SK-N-SH (cell line): Measurements from ENCODE around the gene COL20A1. TPM values are rescaled to one million over a fixed set of nuclear protein-coding genes. Genes with fewer than 3 reads are reported as not detected.

Experiments
- CTCF ChIA-PET: fragments of 300-600, 350-600 bp; formaldehyde crosslinking; extraction: SDS; loops from one replicate; lab custom pipeline; 2021; lab: Yijun Ruan, JAX
- POLR2A ChIA-PET: fragments of 350-600 bp; sonication (Branson Sonifier 250); formaldehyde crosslinking; extraction: SDS; loops from one replicate; lab custom pipeline; 2020; ENCODE audit warnings: antibody characterized with exemption, inconsistent platforms; lab: Yijun Ruan, JAX
- DNase-seq: peaks from one replicate; pipeline ENCODE4 v3.0.0; 2012
- H2AFZ ChIP-seq: fragments of 200-600 bp; sonication (generic); 2 replicates; pipeline ENCODE4 v1.8.1; 2016; ENCODE audit warnings: antibody characterized with exemption, mild to moderate bottlenecking, low read depth
- H3F3A ChIP-seq: fragments of 200-600 bp; sonication (generic); replicated peaks from 2 replicates; pipeline ENCODE3; 2016; ENCODE audit warnings: antibody characterized with exemption, mild to moderate bottlenecking; ENCODE audit not compliant: insufficient read depth
- H3K27ac ChIP-seq, 2 experiments: fragments of 200-500 bp in 1 of 2; fragments of 200-600 bp in 1 of 2; sonication (Bioruptor generic) in 1 of 2; sonication (generic), shearing (Covaris generic) in 1 of 2; 2 replicates each; pipeline versions ENCODE4 v1.5.1 to v1.6.1; 2014 to 2016; ENCODE audit warnings: low read depth in 2 of 2, inconsistent platforms in 1 of 2, low read length in 1 of 2, mild to moderate bottlenecking in 1 of 2, mixed read lengths in 1 of 2
- H3K27me3 ChIP-seq: fragments of 200-600 bp; sonication (generic), shearing (Covaris generic); 2 replicates; pipeline ENCODE4 v1.6.1; 2016; ENCODE audit warnings: mixed run types; ENCODE audit not compliant: insufficient read depth
- H3K36me3 ChIP-seq, 2 experiments: fragments of 200-500 bp in 1 of 2; fragments of 200-600 bp in 1 of 2; sonication (Bioruptor generic) in 1 of 2; sonication (generic) in 1 of 2; replicated peaks in 1 of 2; 2 replicates each; pipeline versions ENCODE3 to v1.5.1; 2014 to 2016; ENCODE audit warnings: low read length in 1 of 2, mild to moderate bottlenecking in 1 of 2; ENCODE audit not compliant: insufficient read depth in 2 of 2, control insufficient read depth in 1 of 2
- H3K4me1 ChIP-seq, 2 experiments: fragments of 200-500 bp in 1 of 2; fragments of 200-600 bp in 1 of 2; sonication (Bioruptor generic) in 1 of 2; sonication (generic), shearing (Covaris generic) in 1 of 2; 2 replicates each; pipeline versions ENCODE4 v1.5.1 to v1.6.1; 2014 to 2016; ENCODE audit warnings: low read depth in 1 of 2, low read length in 1 of 2, mixed run types in 1 of 2; ENCODE audit not compliant: insufficient read depth in 2 of 2, control insufficient read depth in 1 of 2
- H3K4me2 ChIP-seq: fragments of 200-600 bp; sonication (generic), shearing (Covaris generic); 2 replicates; pipeline ENCODE4 v1.6.1; 2017; ENCODE audit warnings: mixed run types
- H3K4me3 ChIP-seq, 2 experiments: fragments of 200-500 bp in 1 of 2; fragments of 200-600 bp in 1 of 2; sonication (Bioruptor generic) in 1 of 2; sonication (generic), shearing (Covaris generic) in 1 of 2; 2 replicates each; pipeline versions ENCODE4 v1.5.1 to v1.8.1; 2014 to 2016; ENCODE audit warnings: low read depth in 2 of 2, inconsistent platforms in 1 of 2, low read length in 1 of 2, mild to moderate bottlenecking in 1 of 2, mixed read lengths in 1 of 2, moderate library complexity in 1 of 2
- H3K79me2 ChIP-seq: fragments of 200-600 bp; sonication (generic); 2 replicates; pipeline ENCODE4 v1.8.1; 2017; ENCODE audit warnings: mild to moderate bottlenecking; ENCODE audit not compliant: insufficient read depth
- H3K9ac ChIP-seq: fragments of 200-600 bp; sonication (generic); 2 replicates; pipeline ENCODE4 v1.6.1; 2017; ENCODE audit warnings: mixed run types
- H3K9me2 ChIP-seq: fragments of 200-600 bp; sonication (generic); 2 replicates; pipeline ENCODE4 v1.6.1; 2017; ENCODE audit warnings: mixed run types
- H3K9me3 ChIP-seq: fragments of 200-600 bp; sonication (generic); 2 replicates; pipeline ENCODE4 v1.6.1; 2017; ENCODE audit warnings: mixed run types, mild to moderate bottlenecking, moderate library complexity
- H4K20me1 ChIP-seq: fragments of 200-600 bp; sonication (generic); 2 replicates; pipeline ENCODE4 v1.6.1; 2017; ENCODE audit warnings: mild to moderate bottlenecking, mixed run types; ENCODE audit not compliant: insufficient read depth
- CTCF ChIP-seq: fragments of 200-600 bp; sonication (generic); IDR thresholded peaks from 2 replicates; pipeline ENCODE4 v1.6.1; 2017; ENCODE audit warnings: antibody characterized with exemption, mild to moderate bottlenecking, moderate library complexity
- ELF1 ChIP-seq: IDR thresholded peaks from 2 replicates; pipeline ENCODE4 v1.4.0; 2012
- FOXJ3 ChIP-seq: sonication (generic); formaldehyde crosslinking; IDR thresholded peaks from 2 replicates; pipeline ENCODE4 v1.5.1; 2020; ENCODE audit warnings: mild to moderate bottlenecking, missing genetic modification reagents
- JUND ChIP-seq: IDR thresholded peaks from 2 replicates; pipeline ENCODE4 v1.4.0; 2012
- MAX ChIP-seq: IDR thresholded peaks from 2 replicates; pipeline ENCODE4 v1.4.0; 2012; ENCODE audit warnings: low read depth
- MEF2A ChIP-seq: IDR thresholded peaks from 2 replicates; pipeline ENCODE4 v1.4.0; 2012; ENCODE audit warnings: low read depth, borderline replicate concordance
- POLR2AphosphoS5 ChIP-seq: IDR thresholded peaks from 2 replicates; pipeline ENCODE4 v1.6.1; 2012; ENCODE audit warnings: low read depth, low read length
- SMC3 ChIP-seq: IDR thresholded peaks from 2 replicates; pipeline ENCODE4 v1.6.1; 2012; ENCODE audit warnings: low read depth, low read length, improper control_type of control experiment
- TAF1 ChIP-seq: IDR thresholded peaks from 2 replicates; pipeline ENCODE4 v1.6.1; 2012; ENCODE audit warnings: low read depth, mild to moderate bottlenecking, low read length, moderate library complexity, borderline replicate concordance
- WGBS: methylation state at CpG from one replicate; pipeline ENCODE4 v1.1.6; 2017; ENCODE audit warnings: low lambda C conversion rate; 5-methylcytosine and 5-hydroxymethylcytosine counted together
- polyA plus RNA-seq, 3 experiments: library from polyadenylated mRNA; depleted of rRNA; stranded (reverse); fragments of >200 nt; gene quantifications; 2 replicates each; pipeline ENCODE4 v1.2.3, GENCODE V29; 2012
- TF ChIP-seq, protein P1 (sequence below): fragments of 150-350 bp; IDR thresholded peaks from 2 replicates; pipeline ENCODE4 v1.6.1; 2017; ENCODE audit warnings: antibody characterized with exemption, low read length, low read depth, borderline replicate concordance

Gene COL20A1
- polyA plus RNA-seq, 1 of the 3 experiments (the other 2 are of a cell fraction), result not detected

DNA sequence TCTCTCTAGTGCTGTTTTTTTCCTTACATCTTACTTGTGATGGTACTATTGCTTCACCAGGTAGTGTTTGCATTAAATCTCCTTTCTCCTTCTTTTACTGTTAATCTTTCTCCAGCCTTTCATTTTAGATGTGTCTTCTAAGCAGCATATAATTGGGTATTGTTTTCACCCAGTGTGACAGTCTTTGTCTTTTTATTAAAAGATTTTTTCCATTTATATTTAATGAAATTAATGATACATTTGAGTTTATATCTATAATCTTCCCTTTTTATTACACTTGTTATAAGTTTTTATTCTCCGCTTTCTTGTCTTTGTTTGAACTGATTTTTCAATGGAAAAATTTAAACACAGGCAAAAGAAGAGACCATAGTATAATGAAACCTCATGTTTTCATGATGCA is 8.7 kb downstream of the COL20A1 start (continued):
- TF ChIP-seq CTCF (no peak), ELF1 (no peak), MEF2A (no peak)

GRCh38 chr20:63303095-63303666 is 10.2 kb downstream of the COL20A1 start:
- no peak overlapping the region for H2AFZ ChIP-seq
- no peaks in the 10 kb centered on the region for H3K4me1 ChIP-seq
- no peaks in the 10 kb centered on the region for H4K20me1 ChIP-seq
- no peaks in the 10 kb centered on the region for H3K36me3 ChIP-seq
- no peak overlapping the region for H3K9ac ChIP-seq
- H3F3A ChIP-seq, result no peaks in the 10 kb centered on the region
- CTCF ChIA-PET, result interaction anchor here (0.7 to 2.4 kb wide), 4 partner anchors 9 to 879 kb away, joined by 3 to 11 read pairs (median 4); no protein-coding TSS in a partner anchor
- H3K4me3 ChIP-seq, result no peak overlapping the region
- H3K27ac ChIP-seq, result no peak overlapping the region
- no peak for TF ChIP-seq SMC3
- no peak for TF ChIP-seq POLR2AphosphoS5
- TF ChIP-seq CTCF, result no peak
- no peak for TF ChIP-seq MAX
- no peak for TF ChIP-seq FOXJ3 (CRISPR knock-in tag)
- no peak for TF ChIP-seq JUND
- TF ChIP-seq, protein P1, sequence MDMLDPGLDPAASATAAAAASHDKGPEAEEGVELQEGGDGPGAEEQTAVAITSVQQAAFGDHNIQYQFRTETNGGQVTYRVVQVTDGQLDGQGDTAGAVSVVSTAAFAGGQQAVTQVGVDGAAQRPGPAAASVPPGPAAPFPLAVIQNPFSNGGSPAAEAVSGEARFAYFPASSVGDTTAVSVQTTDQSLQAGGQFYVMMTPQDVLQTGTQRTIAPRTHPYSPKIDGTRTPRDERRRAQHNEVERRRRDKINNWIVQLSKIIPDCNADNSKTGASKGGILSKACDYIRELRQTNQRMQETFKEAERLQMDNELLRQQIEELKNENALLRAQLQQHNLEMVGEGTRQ, result no peak
- TF ChIP-seq TAF1, result no peak
- no peak overlapping the region for H3K4me2 ChIP-seq
- peaks cover 22% of the 10 kb centered on the region for H3K27me3 ChIP-seq
- DNase-seq, result no peak
- POLR2A ChIA-PET, result no interaction called here
- no peaks in the 10 kb centered on the region for H3K79me2 ChIP-seq
- H3K9me3 ChIP-seq, result no peaks in the 10 kb centered on the region; the same call in 1 of the 2 replicates
- H3K9me2 ChIP-seq, result no peaks in the 10 kb centered on the region
- 6% methylated on average over 5 of the region's 5 CpGs for WGBS
